K562 (cell line): ENCODE measurements around the gene EGR2. TPM values are rescaled to one million over a fixed set of nuclear protein-coding genes. Genes with fewer than 3 reads are reported as not detected.

Experiments
- ATAC-seq: fragments of 200-7000 bp; cut with Tn5 transposase; 3 replicates; pipeline ENCODE4 v1.9.1; 2020; ENCODE audit warnings: moderate library complexity
- BruUV-seq: library from RNA; stranded (reverse); fragments of 400-500 nt; replicated peaks from 2 replicates; lab custom pipeline; 2021; lab: Mats Ljungman, UMichigan
- CTCF ChIA-PET: fragments of 300-600 bp; formaldehyde crosslinking; extraction: SDS; loops from one replicate; lab custom pipeline; 2021; ENCODE audit warnings: low intra/inter-chr PET ratio; lab: Yijun Ruan, JAX
- POLR2A ChIA-PET: fragments of 300-600, 350-650 bp; sonication (Branson Sonifier 250); formaldehyde crosslinking; extraction: SDS; loops from one replicate; lab custom pipeline; 2021; ENCODE audit warnings: antibody characterized with exemption, inconsistent platforms; lab: Yijun Ruan, JAX
- DNase-seq, 4 experiments: peaks; one replicate each; pipeline versions ENCODE4 v3.0.0 to v3.0.0-alpha.2; 2011 to 2018; ENCODE audit warnings: low spot score in 3 of 4, mixed read lengths in 3 of 4; ENCODE audit errors: extremely low read depth in 1 of 4
- FAIRE-seq: peaks from 2 replicates; lab custom pipeline; 2011; peaks lifted over from hg19 to GRCh38; lab: Jason Lieb, UNC
- H2AFZ ChIP-seq: 2 replicates; pipeline ENCODE4 v1.6.0; 2011; ENCODE audit warnings: low read depth, low read length, control low read depth, inconsistent platforms
- H3K27ac ChIP-seq: fragments of 200-600 bp; 3 replicates; pipeline ENCODE4 v1.8.0; 2011; ENCODE audit warnings: low read depth, mild to moderate bottlenecking, control low read depth, inconsistent platforms, low read length, moderate library complexity, mixed read lengths; ENCODE audit errors: extremely low read depth
- H3K27me3 ChIP-seq, 2 experiments: fragments of 300-600 bp in 1 of 2; 2 replicates in 1 of 2; 3 replicates in 1 of 2; pipeline versions ENCODE4 v1.6.0 to v1.8.0; 2011; ENCODE audit warnings: inconsistent platforms in 2 of 2, low read length in 2 of 2, mild to moderate bottlenecking in 1 of 2, mixed read lengths in 1 of 2, moderate library complexity in 1 of 2; ENCODE audit not compliant: control insufficient read depth in 2 of 2, insufficient read depth in 2 of 2
- H3K36me3 ChIP-seq: fragments of 300-600 bp; 3 replicates; pipeline ENCODE4 v1.8.0; 2011; ENCODE audit warnings: mild to moderate bottlenecking, low read length, inconsistent platforms; ENCODE audit not compliant: control insufficient read depth, insufficient read depth
- H3K4me1 ChIP-seq, 2 experiments: fragments of 200-600 bp in 1 of 2; replicated peaks in 1 of 2; 2 replicates in 1 of 2; 3 replicates in 1 of 2; pipeline versions ENCODE4 v1.5.1 to v1.8.0; 2011; ENCODE audit warnings: inconsistent platforms in 2 of 2, low read length in 2 of 2, mild to moderate bottlenecking in 1 of 2, mixed read lengths in 1 of 2, moderate library complexity in 1 of 2; ENCODE audit not compliant: control insufficient read depth in 2 of 2, insufficient read depth in 2 of 2
- H3K4me2 ChIP-seq: 2 replicates; pipeline ENCODE4 v1.6.1; 2011; ENCODE audit warnings: low read length, control low read depth, inconsistent platforms, mixed read lengths; ENCODE audit not compliant: insufficient read depth
- H3K4me3 ChIP-seq: fragments of 200-600 bp; sonication (generic), shearing (Covaris generic); 2 replicates; pipeline ENCODE4 v1.5.1; 2016; ENCODE audit warnings: control low read depth, inconsistent platforms
- H3K79me2 ChIP-seq: fragments of 200-600 bp; 3 replicates; pipeline ENCODE4 v1.8.0; 2011; ENCODE audit warnings: low read length, inconsistent platforms; ENCODE audit not compliant: control insufficient read depth, insufficient read depth
- H3K9ac ChIP-seq, 2 experiments: 2 replicates each; pipeline versions ENCODE4 v1.6.0 to v1.6.1; 2011; ENCODE audit warnings: low read depth in 2 of 2, low read length in 2 of 2, control low read depth in 1 of 2, inconsistent platforms in 1 of 2, mild to moderate bottlenecking in 1 of 2, mixed read lengths in 1 of 2; ENCODE audit not compliant: insufficient read depth in 1 of 2
- H3K9me1 ChIP-seq: one replicate; pipeline ENCODE4 v1.6.0; 2011; ENCODE audit warnings: inconsistent platforms, mild to moderate bottlenecking, low read length, moderate library complexity; ENCODE audit not compliant: control insufficient read depth, insufficient read depth
- H3K9me3 ChIP-seq: replicated peaks from 2 replicates; pipeline ENCODE4 v1.5.1; 2011; ENCODE audit warnings: low read depth, low read length, inconsistent platforms; ENCODE audit not compliant: control insufficient read depth, insufficient read depth
- H4K20me1 ChIP-seq: replicated peaks from 2 replicates; pipeline ENCODE4 v1.6.1; 2011; ENCODE audit warnings: low read length, inconsistent platforms, mixed read lengths; ENCODE audit not compliant: control insufficient read depth, insufficient read depth
- ARID4B ChIP-seq: sonication (generic); formaldehyde crosslinking; IDR thresholded peaks from 2 replicates; pipeline ENCODE4 v1.8.0; 2022; ENCODE audit warnings: mild to moderate bottlenecking, missing genetic modification reagents
- BMI1 ChIP-seq: fragments of 150-350 bp; IDR thresholded peaks from 2 replicates; pipeline ENCODE4 v1.6.1; 2014; ENCODE audit warnings: low read length
- MCM2 ChIP-seq: fragments of 450-650 bp; IDR thresholded peaks from 2 replicates; pipeline ENCODE4 v1.6.1; 2017; ENCODE audit warnings: low read depth, mild to moderate bottlenecking
- NCOA6 ChIP-seq: fragments of 450-650 bp; IDR thresholded peaks from 2 replicates; pipeline ENCODE4 v1.6.1; 2017; ENCODE audit warnings: mild to moderate bottlenecking
- NR1H2 ChIP-seq: sonication (generic); formaldehyde crosslinking; IDR thresholded peaks from 2 replicates; pipeline ENCODE4 v1.4.0; 2020; ENCODE audit warnings: mild to moderate bottlenecking, missing genetic modification reagents
- NR2C2 ChIP-seq, 2 experiments: fragments of 200-800 bp in 1 of 2; sonication (Bioruptor generic) in 1 of 2; sonication (generic) in 1 of 2; formaldehyde crosslinking in 1 of 2; IDR thresholded peaks; 2 replicates each; pipeline versions ENCODE4 v1.6.1 to v1.8.0; 2016 to 2022; ENCODE audit warnings: mild to moderate bottlenecking in 1 of 2, missing compliant biosample characterization in 1 of 2, missing genetic modification characterization in 1 of 2, missing genetic modification reagents in 1 of 2
- POLR2A ChIP-seq: fragments of 450-650 bp; conservative IDR thresholded peaks from 2 replicates; pipeline ENCODE4 v1.6.1; 2016
- PTTG1 ChIP-seq: fragments of 450-650 bp; IDR thresholded peaks from 2 replicates; pipeline ENCODE4 v1.6.1; 2016; ENCODE audit warnings: low read depth, mild to moderate bottlenecking, missing genetic modification characterization, missing compliant biosample characterization
- RBFOX2 ChIP-seq: fragments of 200-400 bp; formaldehyde crosslinking; IDR thresholded peaks from 2 replicates; pipeline ENCODE4 v1.6.1; 2017; ENCODE audit warnings: low read depth, mild to moderate bottlenecking, low read length, moderate library complexity
- SAP30 ChIP-seq: fragments of 200-600 bp; sonication (generic); IDR thresholded peaks from 2 replicates; pipeline ENCODE4 v1.6.1; 2012; ENCODE audit warnings: borderline replicate concordance, low read depth, mild to moderate bottlenecking, moderate library complexity, low read length, control low read depth, inconsistent platforms; ENCODE audit not compliant: insufficient read depth, poor library complexity, severe bottlenecking
- TFAP4 ChIP-seq: sonication (generic); formaldehyde crosslinking; IDR thresholded peaks from 2 replicates; pipeline ENCODE4 v1.8.0; 2022; ENCODE audit warnings: missing genetic modification reagents, mild to moderate bottlenecking, moderate library complexity, borderline replicate concordance
- ZBED1 ChIP-seq: IDR thresholded peaks from 2 replicates; pipeline ENCODE4 v1.6.1; 2014
- ZNF408 ChIP-seq: fragments of 250-450 bp; sonication (Bioruptor Pico); IDR thresholded peaks from 2 replicates; pipeline ENCODE4 v1.4.0; 2020; ENCODE audit warnings: low read depth, mild to moderate bottlenecking, moderate library complexity
- WGBS: fragments of 100-300 bp; shearing (Covaris generic); methylation state at CpG from one replicate; pipeline ENCODE4 v1.1.6; 2016; ENCODE audit warnings: low coverage, mixed read lengths; ENCODE audit not compliant: insufficient coverage; ENCODE audit errors: missing lambda C conversion rate; 5-methylcytosine and 5-hydroxymethylcytosine counted together
- in situ Hi-C: fragments of 300-500 bp; cut with MboI; formaldehyde crosslinking; loops from 4 replicates; pipeline ENCODE4 v1.15.0; 2018; ENCODE audit warnings: inconsistent platforms, mixed read lengths
- intact Hi-C: fragments of 100-400 bp; cut with micrococcal nuclease; formaldehyde crosslinking; loops from 2 replicates; pipeline ENCODE4 v1.14.2; 2022
- polyA plus RNA-seq, 8 experiments: library from polyadenylated mRNA; depleted of rRNA in 4 of 8; stranded (reverse) in 5 of 8; unstranded in 3 of 8; fragments of >200 nt; fragmentation: Nextera tagmentation in 2 of 8; fragmentation: Illumina TruSeq in 1 of 8; extraction: Ambion mirVana in 2 of 8; extraction: Trizol in 1 of 8; gene quantifications; 2 replicates each; pipeline versions ENCODE4 v1.2.1 to v1.2.3, GENCODE V29; 2011 to 2014; ENCODE audit warnings: inconsistent platforms in 1 of 8, missing spikeins in 1 of 8
- total RNA-seq, 7 experiments: library from RNA; depleted of rRNA in 6 of 7; stranded (reverse); fragments of >200 nt in 6 of 7; fragmentation: Illumina TruSeq in 2 of 7; extraction: Trizol in 2 of 7; gene quantifications; 2 replicates each; pipeline versions ENCODE4 v1.2.1 to v1.2.3, GENCODE V29; 2011 to 2021; ENCODE audit warnings: low replicate concordance in 1 of 7

The EGR2 gene
- total and polyA plus RNA-seq, 9 of the 15 experiments (the other 6 are each of a cell fraction or from before 2014, with no cell fraction given) = 0.08 to 0.18 (median 0.12) TPM; not detected in 4

DNA sequence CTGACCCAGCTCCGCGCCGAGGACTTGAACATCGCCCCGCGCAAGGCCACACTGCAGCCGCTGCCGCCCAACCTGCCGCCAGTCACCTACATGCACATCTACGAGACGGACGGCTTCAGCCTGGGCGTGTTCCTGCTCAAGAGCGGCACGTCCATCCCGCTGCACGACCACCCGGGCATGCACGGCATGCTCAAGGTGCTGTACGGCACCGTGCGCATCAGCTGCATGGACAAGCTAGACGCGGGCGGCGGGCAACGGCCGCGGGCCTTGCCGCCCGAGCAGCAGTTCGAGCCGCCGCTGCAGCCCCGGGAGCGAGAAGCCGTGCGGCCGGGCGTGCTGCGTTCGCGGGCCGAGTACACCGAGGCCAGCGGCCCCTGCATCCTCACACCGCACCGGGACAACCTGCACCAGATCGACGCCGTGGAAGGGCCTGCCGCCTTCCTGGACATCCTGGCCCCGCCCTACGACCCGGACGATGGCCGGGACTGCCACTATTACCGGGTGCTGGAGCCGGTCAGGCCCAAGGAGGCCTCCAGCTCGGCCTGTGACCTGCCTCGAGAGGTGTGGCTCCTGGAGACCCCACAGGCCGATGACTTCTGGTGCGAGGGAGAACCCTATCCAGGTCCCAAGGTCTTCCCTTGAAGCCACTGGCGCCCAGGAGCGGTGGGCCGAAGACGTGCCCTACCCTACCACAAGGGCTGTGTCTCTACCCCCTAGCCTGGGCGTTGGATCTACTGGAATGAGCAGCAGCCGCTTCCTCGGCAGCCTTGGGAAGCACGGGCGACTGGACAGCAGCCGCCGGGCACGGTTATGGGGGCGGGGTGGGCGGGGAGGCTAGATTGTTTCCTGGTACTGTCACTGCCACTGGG lies 10.7 kb downstream of the EGR2 start:
- peaks cover 39% of the 10 kb centered on the region for H3K79me2 ChIP-seq
- H4K20me1 ChIP-seq = peaks cover 18% of the 10 kb centered on the region
- H3K9me3 ChIP-seq = no peaks in the 10 kb centered on the region
- H3K36me3 ChIP-seq = peaks cover 30% of the 10 kb centered on the region
- H3K27ac ChIP-seq = peak overlapping the region; percentile 97
- ChIA-PET CTCF (no interaction called here), POLR2A (interaction anchor here (0.7 to 1.4 kb wide), 3 partner anchors 11 to 271 kb away, joined by 3 to 9 read pairs (median 3); partner anchors contain the start of gene EGR2)
- no peak for FAIRE-seq
- peak; percentile 64 for ATAC-seq
- peak; percentile 39 to 44 (median 42) for DNase-seq
- H3K4me3 ChIP-seq = peak overlapping the region; percentile 86
- WGBS = 4% methylated on average over 72 of the region's 77 CpGs
- no TSS peak for BruUV-seq
- peak overlapping the region; percentile 100 for H2AFZ ChIP-seq
- H3K4me1 ChIP-seq = peaks cover 16 to 20% of the 10 kb centered on the region in 2 experiments; a peak in 4 of 5 replicates
- H3K9me1 ChIP-seq = peaks cover 3% of the 10 kb centered on the region
- H3K4me2 ChIP-seq = peak overlapping the region; percentile 94
- in situ Hi-C loops (no loop called here), intact Hi-C loops (no loop called here)
- no peaks in the 10 kb centered on the region for H3K27me3 ChIP-seq
- peak overlapping the region; percentile 91 to 96 for H3K9ac ChIP-seq
- peak; percentile 15; the same call in 1 of the 2 replicates for TF ChIP-seq TFAP4 (CRISPR knock-in tag)
- no peak for TF ChIP-seq NR1H2 (CRISPR knock-in tag)
- TF ChIP-seq SAP30 = peak; percentile 5
- TF ChIP-seq NR2C2 (CRISPR knock-in tag; IDR thresholded peaks at IDR 0.05) = no peak
- peak; percentile 79 for TF ChIP-seq NR2C2 (tag; IDR thresholded peaks at IDR 0.05)
- TF ChIP-seq BMI1 = no peak
- no peak for TF ChIP-seq POLR2A
- no peak for TF ChIP-seq ARID4B (CRISPR knock-in tag)
- TF ChIP-seq MCM2 = no peak
- TF ChIP-seq ZBED1 = no peak
- TF ChIP-seq NCOA6 = no peak
- TF ChIP-seq ZNF408 (CRISPR knock-in tag) = no peak
- TF ChIP-seq PTTG1 = no peak
- peak; percentile 42 for TF ChIP-seq RBFOX2
